ENCODE data around the gene SPATA13.
"Not testable (repeated sequence)": the region's sequence is repeated elsewhere in the genome, so short reads cannot be mapped to it uniquely, and the experiment has no call there.

The SPATA13 gene

GRCh38 chr13:24160458-24161009 lies at the start of gene SPATA13:
Gene SPATA13 (plus strand): TSS chr13:24160720. CDS start chr13:24222930, 62,210 bp downstream.
- peak; percentile 53 to 98 (median 93) for DNase-seq

GRCh38 chr13:24112791-24113190 lies 47.7 kb upstream of the SPATA13 start:
- peak in 5 of 56 donors; percentile 6 to 29 (median 10) for DNase-seq

- DNase-seq: no peak
Measured at GRCh38 chr13:24115671-24116070, 44.8 kb upstream of the SPATA13 start.

GRCh38 chr13:24116131-24116530 lies 44.4 kb upstream of the SPATA13 start:
- no peak for DNase-seq

- no peak for DNase-seq
Measured at GRCh38 chr13:24118576-24118975, 41.9 kb upstream of the SPATA13 start.

- DNase-seq: no peak
Measured at GRCh38 chr13:24119626-24120508, 40.7 kb upstream of the SPATA13 start.

GRCh38 chr13:24122045-24122444 lies 38.5 kb upstream of the SPATA13 start:
- not testable (repeated sequence) for DNase-seq

- no peak for DNase-seq
Measured at GRCh38 chr13:24122569-24122968, 38.0 kb upstream of the SPATA13 start.

GRCh38 chr13:24123761-24124160 lies 36.8 kb upstream of the SPATA13 start:
- DNase-seq: no peak

GRCh38 chr13:24124789-24125476 lies 35.6 kb upstream of the SPATA13 start:
- peak in 1 of 56 donors; percentile 7 for DNase-seq

- DNase-seq: no peak
Measured at GRCh38 chr13:24127116-24127631, 33.3 kb upstream of the SPATA13 start.

- DNase-seq: no peak
Measured at GRCh38 chr13:24128112-24128511, 32.4 kb upstream of the SPATA13 start.

GRCh38 chr13:24128962-24129361 lies 31.6 kb upstream of the SPATA13 start:
- DNase-seq: no peak

GRCh38 chr13:24129914-24130774 lies 30.4 kb upstream of the SPATA13 start:
- no peak for DNase-seq

- DNase-seq: no peak
Measured at GRCh38 chr13:24131749-24132148, 28.8 kb upstream of the SPATA13 start.

GRCh38 chr13:24133021-24133795 lies 27.3 kb upstream of the SPATA13 start:
- peak in 3 of 56 donors; percentile 12 to 18 (median 12) for DNase-seq

- DNase-seq: no peak
Measured at GRCh38 chr13:24134231-24134630, 26.3 kb upstream of the SPATA13 start.

- no peak for DNase-seq
Measured at GRCh38 chr13:24134757-24135156, 25.8 kb upstream of the SPATA13 start.

- no peak for DNase-seq
Measured at GRCh38 chr13:24135674-24136300, 24.7 kb upstream of the SPATA13 start.

- DNase-seq: peak in 10 of 56 donors; percentile 10 to 48 (median 26)
Measured at GRCh38 chr13:24138911-24139310, 21.6 kb upstream of the SPATA13 start.
